Measurements from ENCODE around the gene PLPPR3. TPM values are rescaled to one million over a fixed set of nuclear protein-coding genes. Genes with fewer than 3 reads are reported as not detected.

PLPPR3 gene
- total RNA-seq, 8 experiments from 2014 or later, result 0.22 to 68.1 (median 43.3) TPM

GRCh38 chr19:815079-815774 is 6.5 kb downstream of the PLPPR3 start:
- 40 to 100% (median 97%) methylated on average over 1 to 6 of the region's 47 CpGs; no CpG with 5 or more reads in 7 of the 10 experiments for WGBS, 10 experiments
- no peak overlapping the region for H3K4me3 ChIP-seq
- peak in 7 of 8 experiments; percentile 1 to 15 (median 8) for ATAC-seq (replicated peaks in 6 of 8)
- no peaks in the 10 kb centered on the region for H3K4me1 ChIP-seq (replicated peaks in 1 of 2)
- in situ Hi-C loops (cut with MboI; ENCODE audit: low pct_unique_long_range_greater_than_20kb in 2 of 9, low sequenced_read_pairs in 9 of 9, unreplicated experiment in 9 of 9), result no loop called here
- H3K27ac ChIP-seq, result no peak overlapping the region

DNA sequence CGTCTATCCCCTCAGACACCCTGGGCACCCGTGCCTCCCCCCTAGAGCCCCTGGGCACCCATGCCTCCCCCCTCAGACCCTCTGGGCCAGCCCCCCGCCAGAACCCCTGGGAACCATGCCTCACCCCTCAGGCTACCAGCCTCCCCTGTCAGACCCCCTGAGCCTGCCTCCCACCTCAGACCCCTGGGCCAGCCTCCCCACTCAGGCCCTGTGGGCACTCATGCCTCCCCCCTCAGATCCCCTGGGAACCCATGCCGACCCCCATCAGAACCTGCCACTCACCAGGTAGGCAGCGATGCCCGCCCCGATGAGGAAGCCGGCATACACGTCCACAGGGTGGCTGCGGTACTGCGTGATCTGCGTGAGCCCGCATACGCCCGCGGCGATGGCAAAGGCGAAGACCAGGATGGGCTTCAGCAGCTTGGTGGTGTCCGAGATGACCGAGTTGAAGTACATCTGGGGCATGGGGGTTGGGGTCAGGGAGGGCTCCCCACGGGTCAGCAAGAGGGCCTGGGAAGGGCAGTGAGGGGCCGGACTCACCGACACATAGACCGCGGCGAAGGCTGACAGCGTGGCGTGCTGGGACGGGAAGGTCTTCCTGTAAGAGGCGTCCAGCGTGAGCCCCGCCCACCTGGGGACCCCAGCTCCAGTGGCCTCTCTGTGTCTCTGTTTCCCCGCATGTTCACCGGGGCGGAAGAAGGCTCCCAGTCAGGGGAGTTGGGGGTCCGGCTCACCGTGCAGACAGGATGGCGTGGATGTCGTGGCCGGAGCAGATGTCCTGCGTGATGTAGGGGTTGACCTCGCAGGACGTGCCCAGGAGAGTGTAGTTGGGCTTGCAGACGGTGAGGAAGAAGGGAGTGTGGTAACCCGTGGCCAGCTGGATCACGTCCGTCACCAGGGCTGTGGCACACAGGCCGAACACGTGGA is 7.3 kb downstream of the PLPPR3 start:
- in situ Hi-C loops (cut with MboI; ENCODE audit: low pct_unique_long_range_greater_than_20kb in 2 of 9, low sequenced_read_pairs in 9 of 9, unreplicated experiment in 9 of 9), result no loop called here
- Histone ChIP-seq H3K4me1 (replicated peaks in 1 of 2) (no peaks in the 10 kb centered on the region), H3K4me3 (no peak overlapping the region), H3K27ac (no peak overlapping the region)
- 70 to 96% (median 90%) methylated on average over 2 to 9 of the region's 49 CpGs; no CpG with 5 or more reads in 6 of the 10 experiments for WGBS, 10 experiments
- ATAC-seq (replicated peaks in 6 of 8), result peak in 7 of 8 experiments; percentile 2 to 21 (median 4)

- 98 to 100% methylated on average over 3 to 8 of the region's 87 CpGs; no CpG with 5 or more reads in 8 of the 10 experiments for WGBS, 10 experiments
- in situ Hi-C loops (cut with MboI; ENCODE audit: low pct_unique_long_range_greater_than_20kb in 2 of 9, low sequenced_read_pairs in 9 of 9, unreplicated experiment in 9 of 9), result no loop called here
- H3K4me3 ChIP-seq, result no peak overlapping the region
- no peaks in the 10 kb centered on the region for H3K4me1 ChIP-seq (replicated peaks in 1 of 2)
- H3K27ac ChIP-seq, result no peak overlapping the region
- ATAC-seq (replicated peaks in 6 of 8), result peak in 6 of 8 experiments; percentile 1 to 6 (median 2)
Observed at GRCh38 chr19:813219-814151, 8.3 kb downstream of the PLPPR3 start.

DNA sequence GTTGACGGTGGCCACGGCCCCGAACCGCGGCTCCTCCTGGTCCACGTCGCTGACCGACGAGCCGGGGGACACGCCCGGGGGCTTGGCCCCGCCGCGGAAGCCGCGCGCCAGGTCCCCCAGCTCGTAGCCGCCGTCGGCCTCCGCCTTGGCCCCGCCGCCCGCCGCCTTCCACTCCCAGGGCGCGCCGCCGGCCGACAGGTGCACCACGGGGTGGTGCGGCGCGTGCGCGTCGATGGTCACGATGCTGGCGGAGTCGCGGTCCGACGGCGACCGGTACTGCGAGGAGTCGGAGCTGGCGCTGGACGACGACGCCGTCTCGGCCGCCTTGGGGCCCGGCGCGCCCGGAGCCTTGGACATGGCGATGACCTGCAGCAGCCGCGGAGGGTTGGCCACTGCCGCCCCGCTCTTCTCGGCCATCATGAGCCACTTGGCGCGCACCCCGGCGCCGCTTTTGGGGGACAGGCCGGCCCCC is 9.0 kb downstream of the PLPPR3 start:
- ATAC-seq (replicated peaks in 6 of 8), result peak in 4 of 8 experiments; percentile 0 to 2 (median 2)
- 97 to 100% methylated on average over 6 to 13 of the region's 72 CpGs; no CpG with 5 or more reads in 8 of the 10 experiments for WGBS, 10 experiments
- in situ Hi-C loops (cut with MboI; ENCODE audit: low pct_unique_long_range_greater_than_20kb in 2 of 9, low sequenced_read_pairs in 9 of 9, unreplicated experiment in 9 of 9), result no loop called here
- Histone ChIP-seq H3K4me3 (no peak overlapping the region), H3K27ac (no peak overlapping the region), H3K4me1 (replicated peaks in 1 of 2) (no peaks in the 10 kb centered on the region)

DNA sequence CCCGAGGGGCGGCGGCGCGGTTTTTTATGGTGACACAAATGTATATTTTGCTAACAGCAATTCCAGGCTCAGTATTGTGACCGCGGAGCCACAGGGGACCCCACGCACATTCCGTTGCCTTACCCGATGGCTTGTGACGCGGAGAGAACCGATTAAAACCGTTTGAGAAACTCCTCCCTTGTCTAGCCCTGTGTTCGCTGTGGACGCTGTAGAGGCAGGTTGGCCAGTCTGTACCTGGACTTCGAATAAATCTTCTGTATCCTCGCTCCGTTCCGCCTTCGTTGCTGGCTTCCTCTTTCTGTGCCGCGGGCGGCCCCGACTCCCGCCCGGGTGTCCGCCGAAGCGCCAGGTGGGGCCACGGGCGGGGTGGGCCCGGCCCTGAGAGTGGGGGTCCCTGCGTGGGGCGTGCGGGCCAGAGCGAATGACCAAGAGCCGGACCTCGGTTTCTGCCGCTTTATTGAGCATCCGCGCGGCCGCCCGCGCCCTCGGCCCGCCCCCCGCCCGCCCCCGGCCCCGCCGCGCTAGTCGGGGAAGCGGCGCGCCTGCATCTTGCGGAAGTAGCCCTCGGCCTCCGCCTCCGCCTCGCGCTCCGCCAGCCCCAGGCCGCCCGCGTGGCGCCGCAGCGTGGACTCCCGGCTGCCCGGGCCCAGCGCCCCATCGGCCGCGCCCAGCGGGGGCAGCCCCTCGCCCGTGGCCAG is 9.6 kb downstream of the PLPPR3 start:
- Histone ChIP-seq H3K27ac (no peak overlapping the region), H3K4me1 (replicated peaks in 1 of 2) (no peaks in the 10 kb centered on the region), H3K4me3 (no peak overlapping the region)
- 91 to 100% (median 94%) methylated on average over 1 to 20 of the region's 80 CpGs; no CpG with 5 or more reads in 3 of the 10 experiments for WGBS, 10 experiments
- peak in 3 of 8 experiments; percentile 6 to 12 (median 7) for ATAC-seq (replicated peaks in 6 of 8)
- in situ Hi-C loops (cut with MboI; ENCODE audit: low pct_unique_long_range_greater_than_20kb in 2 of 9, low sequenced_read_pairs in 9 of 9, unreplicated experiment in 9 of 9), result no loop called here

DNA sequence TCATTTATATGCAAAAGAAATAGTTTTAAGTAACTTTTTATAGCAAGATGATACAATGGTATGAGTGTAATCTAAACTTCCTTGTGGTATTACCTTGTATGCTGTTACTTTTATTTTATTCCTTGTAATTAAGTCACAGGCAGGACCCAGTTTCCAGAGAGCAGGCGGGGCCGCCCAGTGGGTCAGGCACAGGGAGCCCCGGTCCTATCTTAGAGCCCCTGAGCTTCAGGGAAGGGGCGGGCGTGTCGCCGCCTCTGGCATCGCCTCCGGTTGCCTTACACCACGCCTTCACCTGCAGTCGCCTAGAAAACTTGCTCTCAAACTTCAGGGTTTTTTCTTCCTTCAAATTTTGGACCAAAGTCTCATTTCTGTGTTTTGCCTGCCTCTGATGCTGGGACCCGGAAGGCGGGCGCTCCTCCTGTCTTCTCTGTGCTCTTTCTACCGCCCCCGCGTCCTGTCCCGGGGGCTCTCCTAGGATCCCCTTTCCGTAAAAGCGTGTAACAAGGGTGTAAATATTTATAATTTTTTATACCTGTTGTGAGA is 10.2 kb downstream of the PLPPR3 start:
- no peaks in the 10 kb centered on the region for H3K4me1 ChIP-seq (replicated peaks in 1 of 2)
- no peak overlapping the region for H3K27ac ChIP-seq
- H3K4me3 ChIP-seq, result no peak overlapping the region
- in situ Hi-C loops (cut with MboI; ENCODE audit: low pct_unique_long_range_greater_than_20kb in 2 of 9, low sequenced_read_pairs in 9 of 9, unreplicated experiment in 9 of 9), result no loop called here
- WGBS, 10 experiments, result 85 to 100% (median 94%) methylated on average over 2 to 15 of the region's 20 CpGs; no CpG with 5 or more reads in 2 of the 10 experiments
- no peak for ATAC-seq (replicated peaks in 6 of 8)

- 60 to 100% (median 96%) methylated on average over 1 to 5 of the region's 25 CpGs; no CpG with 5 or more reads in 7 of the 10 experiments for WGBS, 10 experiments
- peak in 2 of 8 experiments; percentile 1 to 10 for ATAC-seq (replicated peaks in 6 of 8)
- Histone ChIP-seq H3K27ac (no peak overlapping the region), H3K4me3 (no peak overlapping the region), H3K4me1 (replicated peaks in 1 of 2) (no peaks in the 10 kb centered on the region)
- in situ Hi-C loops (cut with MboI; ENCODE audit: low pct_unique_long_range_greater_than_20kb in 2 of 9, low sequenced_read_pairs in 9 of 9, unreplicated experiment in 9 of 9), result no loop called here
Observed at GRCh38 chr19:810883-811489, 10.8 kb downstream of the PLPPR3 start.

GRCh38 chr19:810077-810855 is 11.5 kb downstream of the PLPPR3 start:
- Histone ChIP-seq H3K4me1 (replicated peaks in 1 of 2) (no peaks in the 10 kb centered on the region), H3K27ac (no peak overlapping the region), H3K4me3 (no peak overlapping the region)
- in situ Hi-C loops (cut with MboI; ENCODE audit: low pct_unique_long_range_greater_than_20kb in 2 of 9, low sequenced_read_pairs in 9 of 9, unreplicated experiment in 9 of 9), result no loop called here
- no peak for ATAC-seq (replicated peaks in 6 of 8)
- 60 to 100% (median 93%) methylated on average over 1 to 11 of the region's 30 CpGs; no CpG with 5 or more reads in 2 of the 10 experiments for WGBS, 10 experiments

GRCh38 chr19:808423-808775 is 13.4 kb downstream of the PLPPR3 start:
- Histone ChIP-seq H3K4me3 (no peak overlapping the region), H3K27ac (no peak overlapping the region)

GRCh38 chr19:807627-808422 is 13.9 kb downstream of the PLPPR3 start:
- in situ Hi-C loops (cut with MboI; ENCODE audit: low pct_unique_long_range_greater_than_20kb in 2 of 9, low sequenced_read_pairs in 9 of 9, unreplicated experiment in 9 of 9), result no loop called here
- no peak for ATAC-seq (replicated peaks in 6 of 8)
- 83 to 100% (median 93%) methylated on average over 1 to 22 of the region's 44 CpGs; no CpG with 5 or more reads in 1 of the 10 experiments for WGBS, 10 experiments
- Histone ChIP-seq H3K4me3 (no peak overlapping the region), H3K4me1 (replicated peaks in 1 of 2) (peaks cover under 1 to 4% of the 10 kb centered on the region in 2 donors), H3K27ac (no peak overlapping the region)

More at GRCh38 chr19:808423-808775, 13.4 kb downstream of the PLPPR3 start:
- no peak for ATAC-seq (replicated peaks in 6 of 8)
- H3K4me1 ChIP-seq (replicated peaks in 1 of 2), result no peaks in the 10 kb centered on the region
- WGBS, 10 experiments, result 90 to 100% methylated on average over 2 of the region's 26 CpGs; no CpG with 5 or more reads in 8 of the 10 experiments
- in situ Hi-C loops (cut with MboI; ENCODE audit: low pct_unique_long_range_greater_than_20kb in 2 of 9, low sequenced_read_pairs in 9 of 9, unreplicated experiment in 9 of 9), result no loop called here
